Esophagus muscularis mucosa (tissue), 3 donors: ENCODE data around the gene CEACAM1.

ENCODE experiments used
- POLR2AphosphoS5 ChIP-seq, 2 donors: sonication (generic); formaldehyde crosslinking; IDR thresholded peaks; one replicate each; pipeline ENCODE4 v1.6.1; 2017; ENCODE audit warnings: antibody characterized with exemption in 2 of 2
- TF ChIP-seq, protein P1 (sequence below), 3 experiments: fragments of 200-600 bp in 2 of 3; fragments of 450-650 bp in 1 of 3; sonication (generic) in 2 of 3; IDR thresholded peaks; one replicate each; pipeline ENCODE4 v1.5.1; 2017 to 2019; ENCODE audit warnings: antibody characterized with exemption in 3 of 3, mild to moderate bottlenecking in 2 of 3, moderate library complexity in 1 of 3

DNA sequence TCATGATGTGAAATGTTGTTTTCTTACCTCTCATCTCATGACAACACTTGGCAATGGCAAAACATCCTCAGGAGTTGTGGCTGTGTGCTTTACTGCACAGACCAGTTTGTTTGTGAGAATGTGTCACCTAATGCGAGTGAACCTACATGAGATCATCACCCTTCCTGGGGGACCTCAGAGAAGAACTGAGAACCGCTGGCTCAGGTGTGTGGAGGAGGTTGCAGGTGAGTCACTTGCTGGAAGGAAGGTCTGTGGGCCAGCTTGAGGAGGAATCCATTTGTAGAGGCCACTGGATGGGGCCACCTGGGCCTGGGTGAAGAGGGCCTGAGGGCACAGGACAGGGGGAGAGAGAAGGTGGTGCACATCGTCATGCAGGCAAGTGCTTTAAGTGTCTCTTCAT is 3.0 kb upstream of the CEACAM1 start:
- TF ChIP-seq, protein P1, sequence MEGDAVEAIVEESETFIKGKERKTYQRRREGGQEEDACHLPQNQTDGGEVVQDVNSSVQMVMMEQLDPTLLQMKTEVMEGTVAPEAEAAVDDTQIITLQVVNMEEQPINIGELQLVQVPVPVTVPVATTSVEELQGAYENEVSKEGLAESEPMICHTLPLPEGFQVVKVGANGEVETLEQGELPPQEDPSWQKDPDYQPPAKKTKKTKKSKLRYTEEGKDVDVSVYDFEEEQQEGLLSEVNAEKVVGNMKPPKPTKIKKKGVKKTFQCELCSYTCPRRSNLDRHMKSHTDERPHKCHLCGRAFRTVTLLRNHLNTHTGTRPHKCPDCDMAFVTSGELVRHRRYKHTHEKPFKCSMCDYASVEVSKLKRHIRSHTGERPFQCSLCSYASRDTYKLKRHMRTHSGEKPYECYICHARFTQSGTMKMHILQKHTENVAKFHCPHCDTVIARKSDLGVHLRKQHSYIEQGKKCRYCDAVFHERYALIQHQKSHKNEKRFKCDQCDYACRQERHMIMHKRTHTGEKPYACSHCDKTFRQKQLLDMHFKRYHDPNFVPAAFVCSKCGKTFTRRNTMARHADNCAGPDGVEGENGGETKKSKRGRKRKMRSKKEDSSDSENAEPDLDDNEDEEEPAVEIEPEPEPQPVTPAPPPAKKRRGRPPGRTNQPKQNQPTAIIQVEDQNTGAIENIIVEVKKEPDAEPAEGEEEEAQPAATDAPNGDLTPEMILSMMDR (IDR thresholded peaks at IDR 0.05) = no peak
- TF ChIP-seq POLR2AphosphoS5 (IDR thresholded peaks at IDR 0.05) = no peak
